Measurements from ENCODE around the gene ZNF644. TPM values are rescaled to one million over a fixed set of nuclear protein-coding genes. Genes with fewer than 3 reads are reported as not detected.

ZNF644 gene
- total and polyA plus RNA-seq, 5 donors from 2014 or later = 46.9 to 139 (median 52.9) TPM

DNA sequence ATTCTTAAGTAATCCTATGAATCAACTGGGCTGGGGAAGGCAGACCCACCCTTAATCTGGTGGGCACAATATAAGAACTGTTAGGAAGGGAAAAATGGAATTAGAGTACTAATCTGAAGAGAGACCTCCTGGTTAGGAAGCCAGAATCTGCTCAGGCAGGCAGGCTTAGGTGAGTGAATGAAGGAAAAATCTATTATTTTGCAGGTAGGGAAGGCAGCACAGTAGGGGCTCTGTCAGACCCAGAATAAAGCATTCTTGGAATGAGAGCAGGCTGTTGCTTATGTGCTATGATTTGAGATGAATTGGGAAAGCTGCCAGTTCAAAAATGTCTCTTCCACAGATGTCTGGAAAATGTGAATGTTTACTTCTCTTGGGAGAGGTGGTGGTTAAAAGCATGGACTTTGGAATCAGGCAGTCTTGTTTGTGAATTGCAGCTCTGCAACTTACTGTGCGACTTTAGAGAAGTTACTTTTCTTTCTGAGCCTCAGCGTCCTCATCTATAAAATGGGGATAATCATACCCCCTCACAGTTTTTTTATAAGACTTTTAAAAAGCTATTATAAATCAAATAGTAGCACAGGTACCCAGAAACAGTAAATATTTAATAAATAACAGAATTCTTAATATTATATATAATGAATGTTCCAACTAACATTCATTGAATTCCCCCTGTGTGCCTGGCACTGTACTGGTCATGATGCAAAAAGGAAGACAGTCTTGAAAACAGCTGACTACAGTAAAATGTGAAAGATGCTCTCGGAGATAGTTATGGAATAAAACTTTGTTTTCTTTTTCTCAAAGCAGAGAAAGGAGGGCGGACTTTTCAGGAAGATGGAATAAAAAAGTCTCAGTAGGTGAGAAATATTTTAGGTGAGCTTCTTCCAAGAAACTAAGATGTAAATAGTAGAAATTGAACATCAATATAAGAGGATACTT is 15.3 kb upstream of the ZNF644 start:
- no peak overlapping the region for H3K4me3 Mint-ChIP-seq

DNA sequence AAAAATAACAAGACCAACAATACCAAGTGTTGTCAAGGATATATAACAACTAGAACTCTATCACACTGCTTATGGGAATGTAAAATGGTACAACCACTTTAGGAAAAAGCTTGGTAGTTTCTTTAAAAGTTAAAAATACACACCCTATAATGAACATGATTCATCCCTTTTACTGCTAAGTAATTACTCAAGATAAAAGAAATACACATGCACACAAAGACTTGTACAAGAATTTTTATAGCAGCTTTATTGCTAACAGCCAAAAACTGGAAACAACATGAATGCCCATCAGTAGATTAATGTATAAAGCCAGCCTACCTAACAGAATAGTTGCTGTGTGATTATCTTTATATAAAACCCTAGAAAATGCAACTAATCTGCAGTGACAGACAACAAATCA is 10.5 kb upstream of the ZNF644 start:
- H3K36me3 Mint-ChIP-seq = no peaks in the 10 kb centered on the region
- DNase-seq = no peak
- H3K4me3 ChIP-seq (ENCODE audit: low read depth, low read length) = no peak overlapping the region
- H3K9me3 ChIP-seq (ENCODE audit: control insufficient read depth in 2 of 2, low read length in 2 of 2) = no peaks in the 10 kb centered on the region
- H3K27me3 ChIP-seq (ENCODE audit: control insufficient read depth, insufficient read depth, low read length) = peaks cover 20% of the 10 kb centered on the region
- peaks cover 21% of the 10 kb centered on the region for H3K27me3 Mint-ChIP-seq
- no peak overlapping the region for H3K27ac ChIP-seq (ENCODE audit: insufficient read depth, low read length, poor library complexity, severe bottlenecking)
- peak overlapping the region in 1 of 3 donors; percentile 17 for H3K27ac Mint-ChIP-seq
- H3K4me1 Mint-ChIP-seq = no peaks in the 10 kb centered on the region
- no peaks in the 10 kb centered on the region for H3K4me1 ChIP-seq (ENCODE audit: control insufficient read depth, insufficient read depth, low read length, poor library complexity, severe bottlenecking)
- H3K9me3 Mint-ChIP-seq = no peaks in the 10 kb centered on the region
- no peaks in the 10 kb centered on the region for H3K36me3 ChIP-seq (ENCODE audit: control insufficient read depth, insufficient read depth, low read length)
- ATAC-seq (ENCODE audit: low read depth in 2 of 2) = no peak
- H3K4me3 Mint-ChIP-seq = no peak overlapping the region

More for the DNA sequence above, 15.3 kb upstream of the ZNF644 start:
- Histone ChIP-seq H3K4me3 (ENCODE audit: low read depth, low read length) (no peak overlapping the region), H3K4me1 (ENCODE audit: control insufficient read depth, insufficient read depth, low read length, poor library complexity, severe bottlenecking) (no peaks in the 10 kb centered on the region), H3K27me3 (ENCODE audit: control insufficient read depth, insufficient read depth, low read length) (peaks cover 11% of the 10 kb centered on the region), H3K27ac (ENCODE audit: insufficient read depth, low read length, poor library complexity, severe bottlenecking) (no peak overlapping the region), H3K36me3 (ENCODE audit: control insufficient read depth, insufficient read depth, low read length) (no peaks in the 10 kb centered on the region), H3K9me3 (ENCODE audit: control insufficient read depth in 2 of 2, low read length in 2 of 2) (no peaks in the 10 kb centered on the region)
- Mint-ChIP-seq H3K4me1 (no peaks in the 10 kb centered on the region), H3K36me3 (no peaks in the 10 kb centered on the region), H3K9me3 (peaks cover 0 to 5% (median 2%) of the 10 kb centered on the region in 7 donors), H3K27me3 (peaks cover 11% of the 10 kb centered on the region), H3K27ac (no peak overlapping the region)
- DNase-seq (no peak), ATAC-seq (ENCODE audit: low read depth in 2 of 2) (no peak)

DNA sequence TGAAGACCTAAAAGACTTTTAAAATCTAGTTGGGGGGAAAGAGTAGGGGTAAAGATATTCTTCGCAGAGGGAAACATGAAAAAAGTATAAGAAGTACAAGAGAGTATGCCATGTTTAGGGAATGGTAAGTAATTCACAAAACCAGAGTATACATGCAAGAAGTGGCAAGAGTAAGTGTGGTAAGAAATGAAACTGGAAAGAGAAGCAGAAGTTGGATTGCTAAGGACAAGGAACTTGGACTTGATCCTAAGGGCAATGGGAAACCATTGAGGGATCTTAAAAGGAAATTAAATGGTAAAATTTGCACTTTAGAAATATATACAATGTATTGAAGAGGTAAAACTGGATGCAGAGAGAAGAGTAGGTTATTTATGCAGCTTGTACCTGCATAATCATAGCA is 9.2 kb upstream of the ZNF644 start:
- Mint-ChIP-seq H3K4me3 (no peak overlapping the region), H3K27ac (no peak overlapping the region), H3K36me3 (no peaks in the 10 kb centered on the region), H3K27me3 (peaks cover 16% of the 10 kb centered on the region), H3K9me3 (no peaks in the 10 kb centered on the region), H3K4me1 (no peaks in the 10 kb centered on the region)
- no peak for DNase-seq
- no peak for ATAC-seq (ENCODE audit: low read depth in 2 of 2)
- Histone ChIP-seq H3K27ac (ENCODE audit: insufficient read depth, low read length, poor library complexity, severe bottlenecking) (no peak overlapping the region), H3K36me3 (ENCODE audit: control insufficient read depth, insufficient read depth, low read length) (no peaks in the 10 kb centered on the region), H3K27me3 (ENCODE audit: control insufficient read depth, insufficient read depth, low read length) (peaks cover 20% of the 10 kb centered on the region), H3K9me3 (ENCODE audit: control insufficient read depth in 2 of 2, low read length in 2 of 2) (no peaks in the 10 kb centered on the region), H3K4me3 (ENCODE audit: low read depth, low read length) (no peak overlapping the region), H3K4me1 (ENCODE audit: control insufficient read depth, insufficient read depth, low read length, poor library complexity, severe bottlenecking) (no peaks in the 10 kb centered on the region)

DNA sequence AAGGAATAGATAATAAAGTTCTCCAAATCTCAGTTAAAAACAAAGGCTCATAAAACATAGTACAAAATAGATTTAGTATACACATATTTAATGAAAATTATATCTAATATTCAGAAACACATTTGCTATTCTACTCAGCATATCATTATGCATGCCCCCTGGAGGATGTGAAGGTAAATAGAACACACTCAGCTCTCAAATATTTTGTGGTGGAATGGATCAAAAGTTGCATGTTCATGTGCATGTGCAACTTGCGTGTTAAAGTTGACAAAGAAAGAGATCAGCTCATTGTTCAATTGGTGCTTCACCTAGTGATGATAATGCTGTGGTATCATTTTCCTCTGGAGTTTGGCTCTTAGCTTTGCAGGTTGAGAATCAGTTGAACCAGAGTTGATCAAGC is 4.9 kb upstream of the ZNF644 start:
- Mint-ChIP-seq H3K27ac (no peak overlapping the region), H3K36me3 (no peaks in the 10 kb centered on the region), H3K27me3 (peaks cover 16% of the 10 kb centered on the region), H3K4me1 (peaks cover 9 to 30% (median 12%) of the 10 kb centered on the region in 4 donors), H3K9me3 (no peaks in the 10 kb centered on the region), H3K4me3 (peak overlapping the region in 1 of 4 donors; percentile 45)
- DNase-seq (peak in 1 of 3 donors; percentile 13), ATAC-seq (ENCODE audit: low read depth in 2 of 2) (no peak)
- Histone ChIP-seq H3K4me3 (ENCODE audit: low read depth, low read length) (no peak overlapping the region), H3K4me1 (ENCODE audit: control insufficient read depth, insufficient read depth, low read length, poor library complexity, severe bottlenecking) (peaks cover 10% of the 10 kb centered on the region), H3K36me3 (ENCODE audit: control insufficient read depth, insufficient read depth, low read length) (no peaks in the 10 kb centered on the region), H3K27me3 (ENCODE audit: control insufficient read depth, insufficient read depth, low read length) (peaks cover 9% of the 10 kb centered on the region), H3K9me3 (ENCODE audit: control insufficient read depth in 2 of 2, low read length in 2 of 2) (no peaks in the 10 kb centered on the region), H3K27ac (ENCODE audit: insufficient read depth, low read length, poor library complexity, severe bottlenecking) (no peak overlapping the region)

DNA sequence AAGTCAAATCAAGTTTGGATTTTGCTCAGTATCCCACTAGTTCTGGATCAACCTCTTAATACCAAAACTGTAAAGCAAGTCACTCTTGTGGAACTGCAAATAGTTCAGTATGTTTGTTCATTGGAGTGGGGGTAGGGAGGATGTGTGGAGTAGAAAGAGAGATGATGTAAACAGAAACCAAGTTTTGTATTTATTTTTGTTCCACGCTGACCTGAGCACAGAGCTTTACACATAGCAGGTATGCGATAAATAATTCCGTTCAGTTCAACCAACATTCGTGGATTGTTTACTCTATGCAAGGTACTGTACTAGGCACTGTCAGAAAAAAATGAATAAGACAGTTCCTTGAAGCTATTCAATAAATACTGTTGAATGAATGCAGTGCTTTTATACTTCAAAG is 4.5 kb upstream of the ZNF644 start:
- no peak overlapping the region for H3K4me3 Mint-ChIP-seq
- ATAC-seq (ENCODE audit: low read depth in 2 of 2) (no peak), DNase-seq (no peak)
- peaks cover 9 to 31% (median 12%) of the 10 kb centered on the region in 4 donors for H3K4me1 Mint-ChIP-seq
- H3K36me3 Mint-ChIP-seq = no peaks in the 10 kb centered on the region
- H3K27ac Mint-ChIP-seq = no peak overlapping the region
- no peaks in the 10 kb centered on the region for H3K9me3 Mint-ChIP-seq
- Histone ChIP-seq H3K9me3 (ENCODE audit: control insufficient read depth in 2 of 2, low read length in 2 of 2) (no peaks in the 10 kb centered on the region), H3K4me1 (ENCODE audit: control insufficient read depth, insufficient read depth, low read length, poor library complexity, severe bottlenecking) (peaks cover 10% of the 10 kb centered on the region), H3K27ac (ENCODE audit: insufficient read depth, low read length, poor library complexity, severe bottlenecking) (no peak overlapping the region), H3K27me3 (ENCODE audit: control insufficient read depth, insufficient read depth, low read length) (peaks cover 7% of the 10 kb centered on the region), H3K4me3 (ENCODE audit: low read depth, low read length) (no peak overlapping the region), H3K36me3 (ENCODE audit: control insufficient read depth, insufficient read depth, low read length) (no peaks in the 10 kb centered on the region)
- H3K27me3 Mint-ChIP-seq = peaks cover 13% of the 10 kb centered on the region

DNA sequence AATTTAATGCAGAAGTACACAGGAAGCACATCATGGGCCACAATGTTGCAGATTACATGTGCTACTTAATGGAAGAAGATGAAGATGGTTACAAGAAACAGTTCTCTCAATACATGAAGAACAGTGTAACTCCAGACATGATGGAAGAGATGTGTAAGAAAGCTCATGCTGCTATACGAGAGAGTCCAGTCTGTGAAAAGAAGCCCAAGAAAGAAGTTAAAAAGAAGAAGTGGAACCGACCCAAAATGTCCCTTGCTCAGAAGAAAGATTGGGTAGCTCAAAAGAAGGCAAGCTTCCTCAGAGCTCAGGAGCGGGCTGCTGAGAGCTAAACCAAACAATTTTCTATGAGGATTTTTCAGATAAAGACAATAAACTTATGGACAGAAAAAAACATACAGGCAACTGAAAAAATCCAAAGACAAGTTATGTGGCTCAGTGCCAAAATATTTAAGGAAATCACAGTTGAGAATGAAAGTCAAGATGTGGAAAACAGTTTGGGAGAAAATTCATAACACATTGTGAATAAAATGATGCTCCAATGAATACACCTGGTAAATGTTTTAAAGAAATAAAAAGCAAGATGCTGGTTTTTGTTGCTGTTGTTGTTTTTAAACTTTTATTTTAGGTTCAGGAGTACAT is 2.8 kb upstream of the ZNF644 start:
- peaks cover 26% of the 10 kb centered on the region for H3K4me1 ChIP-seq (ENCODE audit: control insufficient read depth, insufficient read depth, low read length, poor library complexity, severe bottlenecking)
- Mint-ChIP-seq H3K4me3 (peak overlapping the region in 2 of 4 donors; percentile 55 to 88), H3K27ac (peak overlapping the region in 2 of 3 donors; percentile 20 to 91), H3K9me3 (no peaks in the 10 kb centered on the region), H3K4me1 (peaks cover 16 to 47% (median 24%) of the 10 kb centered on the region in 4 donors), H3K36me3 (no peaks in the 10 kb centered on the region), H3K27me3 (no peaks in the 10 kb centered on the region)
- no peak overlapping the region for H3K4me3 ChIP-seq (ENCODE audit: low read depth, low read length)
- no peak overlapping the region for H3K27ac ChIP-seq (ENCODE audit: insufficient read depth, low read length, poor library complexity, severe bottlenecking)
- DNase-seq (no peak), ATAC-seq (ENCODE audit: low read depth in 2 of 2) (no peak)
- H3K9me3 ChIP-seq (ENCODE audit: control insufficient read depth in 2 of 2, low read length in 2 of 2) = no peaks in the 10 kb centered on the region
- H3K27me3 ChIP-seq (ENCODE audit: control insufficient read depth, insufficient read depth, low read length) = peaks cover 2% of the 10 kb centered on the region
- H3K36me3 ChIP-seq (ENCODE audit: control insufficient read depth, insufficient read depth, low read length) = no peaks in the 10 kb centered on the region

DNA sequence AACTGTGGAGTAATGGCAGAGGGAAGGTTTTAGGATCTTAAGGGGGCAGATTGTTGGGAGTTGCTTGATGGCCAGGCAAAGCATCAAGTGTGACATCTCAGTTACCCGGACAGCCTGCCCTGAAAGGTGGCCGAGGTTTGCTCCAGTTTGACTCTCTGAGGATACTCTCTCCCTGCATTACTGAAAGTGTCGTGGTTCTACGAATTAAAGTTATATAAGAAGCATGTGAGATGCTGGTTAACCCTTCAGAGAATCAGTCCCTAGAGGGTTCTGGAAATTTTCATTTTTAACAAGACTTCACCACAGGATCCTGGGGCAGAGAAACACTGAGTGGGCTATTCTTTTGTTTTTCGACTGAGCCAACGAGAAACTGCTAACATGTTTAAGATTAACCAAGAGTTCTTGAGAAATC is 689 bp upstream of the ZNF644 start:
- H3K4me1 Mint-ChIP-seq = peaks cover 33 to 68% (median 41%) of the 10 kb centered on the region in 4 donors
- H3K27me3 Mint-ChIP-seq = no peaks in the 10 kb centered on the region
- ATAC-seq (ENCODE audit: low read depth in 2 of 2) (no peak), DNase-seq (no peak)
- H3K9me3 Mint-ChIP-seq = no peaks in the 10 kb centered on the region
- peak overlapping the region; percentile 91 to 96 (median 96) for H3K27ac Mint-ChIP-seq
- H3K27me3 ChIP-seq (ENCODE audit: control insufficient read depth, insufficient read depth, low read length) = no peaks in the 10 kb centered on the region
- peaks cover 5% of the 10 kb centered on the region for H3K36me3 Mint-ChIP-seq
- peak overlapping the region; percentile 86 for H3K4me3 ChIP-seq (ENCODE audit: low read depth, low read length)
- peaks cover 46% of the 10 kb centered on the region for H3K4me1 ChIP-seq (ENCODE audit: control insufficient read depth, insufficient read depth, low read length, poor library complexity, severe bottlenecking)
- peak overlapping the region; percentile 99 for H3K27ac ChIP-seq (ENCODE audit: insufficient read depth, low read length, poor library complexity, severe bottlenecking)
- H3K4me3 Mint-ChIP-seq = peak overlapping the region; percentile 79 to 96 (median 92)
- H3K36me3 ChIP-seq (ENCODE audit: control insufficient read depth, insufficient read depth, low read length) = no peaks in the 10 kb centered on the region
- H3K9me3 ChIP-seq (ENCODE audit: control insufficient read depth in 2 of 2, low read length in 2 of 2) = no peaks in the 10 kb centered on the region
